GM23338 (cell line): ENCODE measurements around the gene MYBPC2. TPM values are rescaled to one million over a fixed set of nuclear protein-coding genes. Genes with fewer than 3 reads are reported as not detected.

Experiments
- ATAC-seq: fragments of 200-7000 bp; cut with Tn5 transposase; 3 replicates; pipeline ENCODE4 v1.9.1; 2020
- DNase-seq: peaks from one replicate; pipeline ENCODE4 v3.0.0-alpha.2; 2015; ENCODE audit warnings: low spot score
- H2AFZ ChIP-seq: fragments of 200-600 bp; sonication (generic); 2 replicates; pipeline ENCODE4 v1.8.0; 2016; ENCODE audit warnings: antibody characterized with exemption, mild to moderate bottlenecking, moderate library complexity
- H3F3A ChIP-seq: fragments of 200-600 bp; sonication (generic); replicated peaks from 2 replicates; pipeline ENCODE4 v1.8.0; 2017; ENCODE audit warnings: antibody characterized with exemption, mixed run types, low read depth
- H3K27ac ChIP-seq: fragments of 200-600 bp; sonication (generic); 2 replicates; pipeline ENCODE4 v1.6.1; 2016; ENCODE audit warnings: low read depth
- H3K27me3 ChIP-seq: fragments of 200-600 bp; sonication (generic); 2 replicates; pipeline ENCODE4 v1.8.0; 2016; ENCODE audit warnings: mild to moderate bottlenecking, mixed run types, moderate library complexity; ENCODE audit not compliant: insufficient read depth
- H3K36me3 ChIP-seq: fragments of 200-600 bp; sonication (generic); 2 replicates; pipeline ENCODE4 v1.8.0; 2016; ENCODE audit warnings: mild to moderate bottlenecking; ENCODE audit not compliant: insufficient read depth
- H3K4me1 ChIP-seq: fragments of 200-600 bp; sonication (generic); 2 replicates; pipeline ENCODE4 v1.8.0; 2016; ENCODE audit warnings: mild to moderate bottlenecking, moderate library complexity; ENCODE audit not compliant: insufficient read depth
- H3K4me2 ChIP-seq: fragments of 200-600 bp; sonication (generic); 2 replicates; pipeline ENCODE4 v1.7.1; 2017; ENCODE audit warnings: mixed run types
- H3K4me3 ChIP-seq: fragments of 200-600 bp; sonication (generic); 2 replicates; pipeline ENCODE4 v1.6.1; 2016; ENCODE audit warnings: mixed run types
- H3K79me2 ChIP-seq: fragments of 200-600 bp; sonication (generic); replicated peaks from 2 replicates; pipeline ENCODE4 v1.8.0; 2017; ENCODE audit warnings: mild to moderate bottlenecking; ENCODE audit not compliant: insufficient read depth
- H3K9me2 ChIP-seq: fragments of 200-600 bp; sonication (generic); 2 replicates; pipeline ENCODE4 v1.8.0; 2017; ENCODE audit not compliant: insufficient read depth
- H4K20me1 ChIP-seq: fragments of 200-600 bp; sonication (generic); replicated peaks from 2 replicates; pipeline ENCODE4 v1.8.0; 2017; ENCODE audit warnings: mild to moderate bottlenecking; ENCODE audit not compliant: insufficient read depth
- H3K27ac Mint-ChIP-seq: 2 replicates; pipeline ENCODE4 v1.8.0; 2020; ENCODE audit warnings: inconsistent platforms, mild to moderate bottlenecking, moderate library complexity, mixed read lengths
- H3K27me3 Mint-ChIP-seq: 3 replicates; pipeline ENCODE4 v1.8.0; 2022; ENCODE audit warnings: low read depth, mild to moderate bottlenecking, moderate library complexity, mixed read lengths, inconsistent platforms; ENCODE audit not compliant: insufficient read depth, poor library complexity
- H3K36me3 Mint-ChIP-seq: 3 replicates; pipeline ENCODE4 v1.8.0; 2021; ENCODE audit warnings: low read depth, mild to moderate bottlenecking, inconsistent platforms, moderate library complexity, mixed read lengths
- H3K4me1 Mint-ChIP-seq: 3 replicates; pipeline ENCODE4 v1.8.0; 2020; ENCODE audit warnings: mild to moderate bottlenecking, inconsistent platforms, mixed read lengths
- H3K4me3 Mint-ChIP-seq: 3 replicates; pipeline ENCODE4 v1.8.0; 2021; ENCODE audit warnings: moderate library complexity, mild to moderate bottlenecking, inconsistent platforms, mixed read lengths
- H3K9me3 Mint-ChIP-seq: 3 replicates; pipeline ENCODE4 v1.8.0; 2020; ENCODE audit warnings: moderate library complexity, mild to moderate bottlenecking, inconsistent platforms, mixed read lengths
- EZH2phosphoT487 ChIP-seq: fragments of 200-600 bp; sonication (generic); IDR thresholded peaks from one replicate; pipeline ENCODE4 v1.8.1; 2018; ENCODE audit warnings: antibody characterized with exemption; ENCODE audit not compliant: unreplicated experiment
- NANOG ChIP-seq: IDR thresholded peaks from 2 replicates; pipeline ENCODE4 v1.6.1; 2016; ENCODE audit warnings: antibody characterized with exemption, borderline replicate concordance
- POLR2AphosphoS5 ChIP-seq: IDR thresholded peaks from 2 replicates; pipeline ENCODE4 v1.6.1; 2016; ENCODE audit warnings: antibody characterized with exemption, low read depth
- STAT1 ChIP-seq: IDR thresholded peaks from one replicate; pipeline ENCODE4 v1.6.1; 2016; ENCODE audit warnings: antibody characterized with exemption; ENCODE audit not compliant: unreplicated experiment
- ZNF331 ChIP-seq: fragments of 250-450 bp; sonication (Bioruptor Pico); IDR thresholded peaks from 2 replicates; pipeline ENCODE4 v1.5.0; 2020; ENCODE audit warnings: low read depth, mild to moderate bottlenecking, moderate library complexity
- polyA plus RNA-seq: library from polyadenylated mRNA; unstranded; fragments of >200 nt; fragmentation: Nextera tagmentation; extraction: Ambion mirVana; gene quantifications from 2 replicates; pipeline ENCODE4 v1.2.1, GENCODE V29; 2016
- total RNA-seq: library from RNA; depleted of rRNA; stranded (reverse); fragments of >200 nt; shearing (Covaris generic); gene quantifications from 2 replicates; pipeline ENCODE4 v1.2.3, GENCODE V29; 2014
- TF ChIP-seq, protein P1 (sequence below), 2 experiments: fragments of 200-600 bp in 1 of 2; sonication (generic) in 1 of 2; conservative IDR thresholded peaks; 2 replicates each; pipeline versions ENCODE4 v1.5.1 to v1.6.1; 2016 to 2017; ENCODE audit warnings: antibody characterized with exemption in 2 of 2, low read depth in 2 of 2, mild to moderate bottlenecking in 2 of 2, moderate library complexity in 1 of 2
- TF ChIP-seq, protein P2 (sequence below): IDR thresholded peaks from 2 replicates; pipeline ENCODE4 v1.6.1; 2016; ENCODE audit warnings: antibody characterized with exemption
- TF ChIP-seq, protein P3 (sequence below): IDR thresholded peaks from one replicate; pipeline ENCODE4 v1.6.1; 2018; ENCODE audit warnings: antibody characterized with exemption; ENCODE audit not compliant: unreplicated experiment

Gene MYBPC2
- total and polyA plus RNA-seq, 2 experiments from 2014 or later, result 4.2 to 5.9 TPM

DNA sequence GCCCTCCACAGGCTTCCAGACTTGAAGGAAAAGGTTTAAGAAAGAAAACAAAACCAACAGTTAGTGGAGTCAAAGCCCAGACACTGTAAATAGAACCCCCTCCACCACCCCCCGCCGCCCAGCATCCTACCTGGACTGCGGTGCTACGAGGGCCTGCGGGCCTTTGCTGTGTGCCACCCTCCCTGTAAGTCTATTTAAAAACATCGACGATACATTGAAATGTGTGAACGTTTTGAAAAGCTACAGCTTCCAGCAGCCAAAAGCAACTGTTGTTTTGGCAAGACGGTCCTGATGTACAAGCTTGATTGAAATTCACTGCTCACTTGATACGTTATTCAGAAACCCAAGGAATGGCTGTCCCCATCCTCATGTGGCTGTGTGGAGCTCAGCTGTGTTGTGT lies 50.2 kb downstream of the MYBPC2 start (continued):
- TF ChIP-seq, protein P1, sequence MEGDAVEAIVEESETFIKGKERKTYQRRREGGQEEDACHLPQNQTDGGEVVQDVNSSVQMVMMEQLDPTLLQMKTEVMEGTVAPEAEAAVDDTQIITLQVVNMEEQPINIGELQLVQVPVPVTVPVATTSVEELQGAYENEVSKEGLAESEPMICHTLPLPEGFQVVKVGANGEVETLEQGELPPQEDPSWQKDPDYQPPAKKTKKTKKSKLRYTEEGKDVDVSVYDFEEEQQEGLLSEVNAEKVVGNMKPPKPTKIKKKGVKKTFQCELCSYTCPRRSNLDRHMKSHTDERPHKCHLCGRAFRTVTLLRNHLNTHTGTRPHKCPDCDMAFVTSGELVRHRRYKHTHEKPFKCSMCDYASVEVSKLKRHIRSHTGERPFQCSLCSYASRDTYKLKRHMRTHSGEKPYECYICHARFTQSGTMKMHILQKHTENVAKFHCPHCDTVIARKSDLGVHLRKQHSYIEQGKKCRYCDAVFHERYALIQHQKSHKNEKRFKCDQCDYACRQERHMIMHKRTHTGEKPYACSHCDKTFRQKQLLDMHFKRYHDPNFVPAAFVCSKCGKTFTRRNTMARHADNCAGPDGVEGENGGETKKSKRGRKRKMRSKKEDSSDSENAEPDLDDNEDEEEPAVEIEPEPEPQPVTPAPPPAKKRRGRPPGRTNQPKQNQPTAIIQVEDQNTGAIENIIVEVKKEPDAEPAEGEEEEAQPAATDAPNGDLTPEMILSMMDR (conservative IDR thresholded peaks at IDR 0.05; ENCODE audit: low read depth in 2 of 2), result no peak
- TF ChIP-seq, protein P2, sequence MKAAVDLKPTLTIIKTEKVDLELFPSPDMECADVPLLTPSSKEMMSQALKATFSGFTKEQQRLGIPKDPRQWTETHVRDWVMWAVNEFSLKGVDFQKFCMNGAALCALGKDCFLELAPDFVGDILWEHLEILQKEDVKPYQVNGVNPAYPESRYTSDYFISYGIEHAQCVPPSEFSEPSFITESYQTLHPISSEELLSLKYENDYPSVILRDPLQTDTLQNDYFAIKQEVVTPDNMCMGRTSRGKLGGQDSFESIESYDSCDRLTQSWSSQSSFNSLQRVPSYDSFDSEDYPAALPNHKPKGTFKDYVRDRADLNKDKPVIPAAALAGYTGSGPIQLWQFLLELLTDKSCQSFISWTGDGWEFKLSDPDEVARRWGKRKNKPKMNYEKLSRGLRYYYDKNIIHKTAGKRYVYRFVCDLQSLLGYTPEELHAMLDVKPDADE, result no peak
- TF ChIP-seq STAT1 (no peak), POLR2AphosphoS5 (no peak)
- TF ChIP-seq, protein P3, sequence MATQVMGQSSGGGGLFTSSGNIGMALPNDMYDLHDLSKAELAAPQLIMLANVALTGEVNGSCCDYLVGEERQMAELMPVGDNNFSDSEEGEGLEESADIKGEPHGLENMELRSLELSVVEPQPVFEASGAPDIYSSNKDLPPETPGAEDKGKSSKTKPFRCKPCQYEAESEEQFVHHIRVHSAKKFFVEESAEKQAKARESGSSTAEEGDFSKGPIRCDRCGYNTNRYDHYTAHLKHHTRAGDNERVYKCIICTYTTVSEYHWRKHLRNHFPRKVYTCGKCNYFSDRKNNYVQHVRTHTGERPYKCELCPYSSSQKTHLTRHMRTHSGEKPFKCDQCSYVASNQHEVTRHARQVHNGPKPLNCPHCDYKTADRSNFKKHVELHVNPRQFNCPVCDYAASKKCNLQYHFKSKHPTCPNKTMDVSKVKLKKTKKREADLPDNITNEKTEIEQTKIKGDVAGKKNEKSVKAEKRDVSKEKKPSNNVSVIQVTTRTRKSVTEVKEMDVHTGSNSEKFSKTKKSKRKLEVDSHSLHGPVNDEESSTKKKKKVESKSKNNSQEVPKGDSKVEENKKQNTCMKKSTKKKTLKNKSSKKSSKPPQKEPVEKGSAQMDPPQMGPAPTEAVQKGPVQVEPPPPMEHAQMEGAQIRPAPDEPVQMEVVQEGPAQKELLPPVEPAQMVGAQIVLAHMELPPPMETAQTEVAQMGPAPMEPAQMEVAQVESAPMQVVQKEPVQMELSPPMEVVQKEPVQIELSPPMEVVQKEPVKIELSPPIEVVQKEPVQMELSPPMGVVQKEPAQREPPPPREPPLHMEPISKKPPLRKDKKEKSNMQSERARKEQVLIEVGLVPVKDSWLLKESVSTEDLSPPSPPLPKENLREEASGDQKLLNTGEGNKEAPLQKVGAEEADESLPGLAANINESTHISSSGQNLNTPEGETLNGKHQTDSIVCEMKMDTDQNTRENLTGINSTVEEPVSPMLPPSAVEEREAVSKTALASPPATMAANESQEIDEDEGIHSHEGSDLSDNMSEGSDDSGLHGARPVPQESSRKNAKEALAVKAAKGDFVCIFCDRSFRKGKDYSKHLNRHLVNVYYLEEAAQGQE, result no peak

DNA sequence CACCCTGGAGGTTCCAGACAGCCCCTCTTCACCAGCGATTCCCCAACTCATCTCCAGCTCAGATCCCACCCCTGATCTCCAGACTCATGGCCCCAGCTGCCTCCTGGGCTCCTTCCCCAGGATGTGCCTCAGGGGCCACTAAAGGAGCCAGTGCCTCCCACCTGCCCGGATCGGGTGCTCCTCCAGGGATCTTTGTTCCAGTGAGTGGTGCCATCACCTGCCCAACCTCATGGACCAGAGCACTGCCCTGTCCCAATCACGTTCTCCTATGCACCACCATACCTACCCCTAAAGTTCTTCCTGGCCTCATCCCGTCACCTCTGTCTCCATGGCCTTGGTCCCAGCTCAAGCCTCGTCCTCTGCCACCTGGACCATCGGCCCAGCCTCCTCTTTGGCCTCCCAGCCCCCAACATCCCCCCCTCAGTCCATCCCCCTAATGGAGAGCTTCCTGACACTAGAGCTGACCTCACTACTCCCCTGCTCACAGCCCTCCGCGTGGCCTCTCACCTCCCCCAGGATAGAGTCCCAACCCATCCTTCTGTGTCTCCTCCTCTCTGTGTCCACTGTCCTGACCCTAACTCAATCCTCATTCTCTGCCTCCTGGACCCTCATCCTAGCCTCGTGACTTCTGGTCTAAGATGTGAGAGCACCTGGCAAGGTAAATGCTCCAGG lies 52.7 kb downstream of the MYBPC2 start:
- Mint-ChIP-seq H3K4me1 (no peaks in the 10 kb centered on the region), H3K36me3 (peaks cover 51% of the 10 kb centered on the region), H3K4me3 (no peak overlapping the region), H3K9me3 (peaks cover 96% of the 10 kb centered on the region), H3K27me3 (peaks cover 5% of the 10 kb centered on the region), H3K27ac (no peak overlapping the region)
- no peak overlapping the region for H3K27ac ChIP-seq
- no peak overlapping the region for H2AFZ ChIP-seq
- no peaks in the 10 kb centered on the region for H3K79me2 ChIP-seq
- DNase-seq, result no peak
- H4K20me1 ChIP-seq, result no peaks in the 10 kb centered on the region
- H3K36me3 ChIP-seq, result peaks cover 9% of the 10 kb centered on the region
- 0 out of 2 replicates have a peak, but pooled peaks cover 2% of the 10 kb centered on the region for H3F3A ChIP-seq
- no peak overlapping the region for H3K4me2 ChIP-seq
- no peak overlapping the region for H3K4me3 ChIP-seq
- ATAC-seq, result no peak
- H3K9me2 ChIP-seq, result no peaks in the 10 kb centered on the region
- H3K4me1 ChIP-seq, result peaks cover 13% of the 10 kb centered on the region; the same call in 1 of the 2 replicates
- TF ChIP-seq NANOG, result no peak
- no peak for TF ChIP-seq ZNF331
- TF ChIP-seq, protein P1 (conservative IDR thresholded peaks at IDR 0.05; ENCODE audit: low read depth in 2 of 2), result no peak
- TF ChIP-seq EZH2phosphoT487, result no peak
- H3K27me3 ChIP-seq, result peaks cover 38% of the 10 kb centered on the region
